IMR-90 (cell line): ENCODE measurements around the gene DNAJC7. TPM values are rescaled to one million over a fixed set of nuclear protein-coding genes. Genes with fewer than 3 reads are reported as not detected.

Source experiments
- ATAC-seq: fragments of 200-7000 bp; cut with Tn5 transposase; 2 replicates; pipeline ENCODE4 v1.9.1; 2020; ENCODE audit warnings: low read depth, mild to moderate bottlenecking, moderate library complexity
- BruUV-seq: library from RNA; stranded (reverse); fragments of 400-500 nt; replicated peaks from 2 replicates; lab custom pipeline; 2021; lab: Mats Ljungman, UMichigan
- CTCF ChIA-PET: fragments of 300-600 bp; formaldehyde crosslinking; extraction: SDS; loops from one replicate; lab custom pipeline; 2021; ENCODE audit warnings: antibody characterized with exemption; lab: Yijun Ruan, JAX
- POLR2A ChIA-PET: fragments of 300-600 bp; sonication (Branson Sonifier 250); formaldehyde crosslinking; loops from one replicate; lab custom pipeline; 2022; ENCODE audit warnings: antibody characterized with exemption; ENCODE audit not compliant: unreplicated experiment; lab: Charles Lee
- DNase-seq: peaks from one replicate; pipeline ENCODE4 v3.0.0; 2013
- H2AFZ ChIP-seq: replicated peaks from 2 replicates; pipeline ENCODE3; 2013; ENCODE audit warnings: low read length, mild to moderate bottlenecking; ENCODE audit not compliant: poor library complexity
- H2AK5ac ChIP-seq: 2 replicates; pipeline ENCODE4 v1.6.1; 2013; ENCODE audit warnings: low read depth, low read length, inconsistent platforms
- H2AK9ac ChIP-seq: replicated peaks from 2 replicates; pipeline ENCODE3; 2013; ENCODE audit warnings: mild to moderate bottlenecking, low read depth, low read length, moderate library complexity; ENCODE audit not compliant: poor library complexity
- H2BK120ac ChIP-seq: 2 replicates; pipeline ENCODE4 v1.6.1; 2013; ENCODE audit warnings: low read depth, low read length, inconsistent platforms
- H2BK15ac ChIP-seq: 3 replicates; pipeline ENCODE4 v1.6.1; 2013; ENCODE audit warnings: low read depth, low read length, inconsistent platforms
- H2BK20ac ChIP-seq: 2 replicates; pipeline ENCODE4 v1.6.1; 2013; ENCODE audit warnings: low read depth, mild to moderate bottlenecking, inconsistent platforms, low read length, moderate library complexity
- H2BK5ac ChIP-seq: 2 replicates; pipeline ENCODE4 v1.6.1; 2013; ENCODE audit warnings: mild to moderate bottlenecking, low read depth, low read length, inconsistent platforms; ENCODE audit not compliant: poor library complexity, severe bottlenecking
- H3K14ac ChIP-seq: replicated peaks from 2 replicates; pipeline ENCODE4 v1.6.1; 2013; ENCODE audit warnings: low read depth, low read length, inconsistent platforms
- H3K18ac ChIP-seq: 2 replicates; pipeline ENCODE4 v1.6.1; 2013; ENCODE audit warnings: low read depth, low read length, control low read depth
- H3K23ac ChIP-seq: 2 replicates; pipeline ENCODE4 v1.6.1; 2013; ENCODE audit warnings: low read depth, low read length, inconsistent platforms
- H3K27ac ChIP-seq: 2 replicates; pipeline ENCODE4 v1.5.1; 2013; ENCODE audit warnings: mild to moderate bottlenecking, control low read depth, low read length; ENCODE audit not compliant: insufficient read depth
- H3K27me3 ChIP-seq: 2 replicates; pipeline ENCODE4 v1.6.1; 2013; ENCODE audit warnings: low read length; ENCODE audit not compliant: control insufficient read depth, insufficient read depth
- H3K36me3 ChIP-seq: 2 replicates; pipeline ENCODE4 v1.6.1; 2013; ENCODE audit warnings: low read length, mixed read lengths; ENCODE audit not compliant: control insufficient read depth, insufficient read depth
- H3K4ac ChIP-seq: 2 replicates; pipeline ENCODE4 v1.6.1; 2013; ENCODE audit warnings: low read depth, low read length, inconsistent platforms
- H3K4me1 ChIP-seq: 2 replicates; pipeline ENCODE4 v1.6.1; 2013; ENCODE audit warnings: low read length, mixed read lengths; ENCODE audit not compliant: control insufficient read depth, insufficient read depth
- H3K4me2 ChIP-seq: 2 replicates; pipeline ENCODE4 v1.6.1; 2013; ENCODE audit warnings: low read depth, mild to moderate bottlenecking, control low read depth, low read length, moderate library complexity
- H3K4me3 ChIP-seq: 2 replicates; pipeline ENCODE4 v1.5.1; 2013; ENCODE audit warnings: low read depth, mild to moderate bottlenecking, control low read depth, low read length, moderate library complexity; ENCODE audit not compliant: insufficient read depth
- H3K56ac ChIP-seq: 2 replicates; pipeline ENCODE4 v1.6.1; 2013; ENCODE audit warnings: low read length, inconsistent platforms; ENCODE audit not compliant: insufficient read depth; ENCODE audit errors: extremely low read depth
- H3K79me1 ChIP-seq, 2 experiments: 2 replicates each; pipeline ENCODE4 v1.6.1; 2013; ENCODE audit warnings: low read length in 2 of 2, inconsistent platforms in 1 of 2, low read depth in 1 of 2
- H3K9ac ChIP-seq: 2 replicates; pipeline ENCODE4 v1.6.1; 2013; ENCODE audit warnings: low read depth, low read length, control low read depth
- H3K9me1 ChIP-seq: 2 replicates; pipeline ENCODE4 v1.6.1; 2013; ENCODE audit warnings: low read length, inconsistent platforms; ENCODE audit not compliant: insufficient read depth
- H3K9me3 ChIP-seq: 2 replicates; pipeline ENCODE4 v1.6.1; 2013; ENCODE audit warnings: low read length; ENCODE audit not compliant: control insufficient read depth, insufficient read depth
- H4K20me1 ChIP-seq: 2 replicates; pipeline ENCODE4 v1.6.1; 2013; ENCODE audit warnings: low read length, inconsistent platforms; ENCODE audit not compliant: insufficient read depth
- H4K5ac ChIP-seq: 2 replicates; pipeline ENCODE4 v1.6.1; 2013; ENCODE audit warnings: mild to moderate bottlenecking, low read depth, low read length, control low read depth
- H4K8ac ChIP-seq, 2 experiments: 2 replicates each; pipeline ENCODE4 v1.6.1; 2013; ENCODE audit warnings: low read depth in 2 of 2, low read length in 2 of 2, control low read depth in 1 of 2, inconsistent platforms in 1 of 2
- H4K91ac ChIP-seq: 2 replicates; pipeline ENCODE4 v1.6.1; 2013; ENCODE audit warnings: low read depth, low read length, inconsistent platforms; ENCODE audit not compliant: insufficient read depth
- BHLHE40 ChIP-seq: fragments of 150-350 bp; IDR thresholded peaks from 2 replicates; pipeline ENCODE4 v1.6.1; 2016; ENCODE audit warnings: mild to moderate bottlenecking, low read depth, low read length
- CEBPB ChIP-seq: IDR thresholded peaks from 2 replicates; pipeline ENCODE4 v1.6.1; 2012; ENCODE audit warnings: low read depth, low read length, improper control_type of control experiment
- CHD1 ChIP-seq: IDR thresholded peaks from 2 replicates; pipeline ENCODE4 v1.6.1; 2012; ENCODE audit warnings: low read depth, low read length, improper control_type of control experiment
- CTCF ChIP-seq: conservative IDR thresholded peaks from 2 replicates; pipeline ENCODE4 v1.5.1; 2012; ENCODE audit warnings: mild to moderate bottlenecking, low read depth, low read length, improper control_type of control experiment
- ELK1 ChIP-seq: fragments of 150-350 bp; IDR thresholded peaks from 2 replicates; pipeline ENCODE4 v1.6.1; 2016; ENCODE audit warnings: low read depth, mild to moderate bottlenecking, low read length, moderate library complexity, borderline replicate concordance
- MAZ ChIP-seq: IDR thresholded peaks from 2 replicates; pipeline ENCODE4 v1.6.1; 2012; ENCODE audit warnings: low read depth, mild to moderate bottlenecking, low read length, improper control_type of control experiment, moderate library complexity, borderline replicate concordance
- NFE2L2 ChIP-seq: fragments of 150-350 bp; IDR thresholded peaks from 2 replicates; pipeline ENCODE4 v1.6.1; 2016; ENCODE audit warnings: low read depth, mild to moderate bottlenecking, low read length
- POLR2A ChIP-seq: IDR thresholded peaks from 2 replicates; pipeline ENCODE4 v1.6.1; 2012; ENCODE audit warnings: mild to moderate bottlenecking, low read depth, low read length
- RFX5 ChIP-seq: IDR thresholded peaks from 2 replicates; pipeline ENCODE4 v1.8.0; 2012; ENCODE audit warnings: low read depth, mild to moderate bottlenecking, low read length, moderate library complexity
- WGBS, 2 experiments: methylation state at CpG; one replicate each; pipeline versions ENCODE4 v1.1.5 to v1.1.7; 2013; ENCODE audit warnings: missing lambda C conversion rate in 2 of 2; ENCODE audit not compliant: insufficient read length in 1 of 2; ENCODE audit errors: extremely low coverage in 2 of 2; 5-methylcytosine and 5-hydroxymethylcytosine counted together
- dilution Hi-C: fragments of 300-500 bp; cut with HindIII; formaldehyde crosslinking; loops from one replicate; pipeline ENCODE4 v1.14.3; 2018; ENCODE audit warnings: low sequenced_read_pairs; ENCODE audit not compliant: unreplicated experiment
- in situ Hi-C: fragments of 300-500 bp; cut with MboI; formaldehyde crosslinking; loops from 3 replicates; pipeline ENCODE4 v1.14.3; 2019; ENCODE audit warnings: low sequenced_read_pairs, inconsistent platforms, mixed read lengths
- intact Hi-C: fragments of 100-400 bp; cut with micrococcal nuclease; formaldehyde crosslinking; loops from 2 replicates; pipeline ENCODE4 v1.10.0; 2022
- polyA plus RNA-seq, 3 experiments: library from polyadenylated mRNA; depleted of rRNA; stranded (reverse); fragments of >200 nt; gene quantifications; 2 replicates each; pipeline ENCODE4 v1.2.3, GENCODE V29; 2012; ENCODE audit warnings: low replicate concordance in 1 of 3
- total RNA-seq: library from RNA; depleted of rRNA; stranded (reverse); fragments of >200 nt; gene quantifications from 2 replicates; pipeline ENCODE4 v1.2.3, GENCODE V29; 2012

Gene DNAJC7
- total and polyA plus RNA-seq, 2 of the 4 experiments (the other 2 are of a cell fraction), result 49.3 to 71.7 TPM

- no peak overlapping the region for H2BK120ac ChIP-seq
- H4K5ac ChIP-seq, result no peak overlapping the region
- H4K8ac ChIP-seq, result no peak overlapping the region
- H3K36me3 ChIP-seq, result no peaks in the 10 kb centered on the region
- CTCF ChIA-PET, result no interaction called here
- no peak overlapping the region for H2AFZ ChIP-seq
- no peak overlapping the region for H3K23ac ChIP-seq
- no TSS peak for BruUV-seq
- H3K27me3 ChIP-seq, result peaks cover 44% of the 10 kb centered on the region
- no peaks in the 10 kb centered on the region for H3K4me1 ChIP-seq
- no peaks in the 10 kb centered on the region for H3K9me3 ChIP-seq
- no peak overlapping the region for H2BK5ac ChIP-seq
- TF ChIP-seq CEBPB, result no peak
- TF ChIP-seq NFE2L2, result no peak
- TF ChIP-seq BHLHE40, result no peak
- TF ChIP-seq MAZ, result no peak
- no peak for TF ChIP-seq CHD1
- TF ChIP-seq POLR2A, result no peak
- no peak for TF ChIP-seq CTCF
- no peak for TF ChIP-seq RFX5
- no peak for TF ChIP-seq ELK1
- POLR2A ChIA-PET, result no interaction called here
- H2AK9ac ChIP-seq, result no peak overlapping the region
- H3K4me2 ChIP-seq, result no peak overlapping the region
- no peak overlapping the region for H3K27ac ChIP-seq
- no peak overlapping the region for H3K56ac ChIP-seq
- H3K4me3 ChIP-seq, result no peak overlapping the region
- intact Hi-C loops, result no loop called here
- H3K9ac ChIP-seq, result no peak overlapping the region
- H3K9me1 ChIP-seq, result no peaks in the 10 kb centered on the region
- H3K4ac ChIP-seq, result no peak overlapping the region
- H3K18ac ChIP-seq, result no peak overlapping the region
- no CpG with 5 or more reads among the region's 5 CpGs for WGBS, 2 experiments
- no peaks in the 10 kb centered on the region for H3K79me1 ChIP-seq
- dilution Hi-C loops, result no loop called here
- no peak overlapping the region for H2BK15ac ChIP-seq
- DNase-seq (no peak), ATAC-seq (no peak)
- no peak overlapping the region for H4K91ac ChIP-seq
- in situ Hi-C loops, result no loop called here
- H4K20me1 ChIP-seq, result no peaks in the 10 kb centered on the region
- H2BK20ac ChIP-seq, result no peak overlapping the region
- no peak overlapping the region for H3K14ac ChIP-seq
- no peak overlapping the region for H2AK5ac ChIP-seq
Observed at GRCh38 chr17:42038221-42038973, 21.2 kb upstream of the DNAJC7 start.
